Measurements from ENCODE around the gene BCAP29. TPM values are rescaled to one million over a fixed set of nuclear protein-coding genes. Genes with fewer than 3 reads are reported as not detected.

The BCAP29 gene
- total and polyA plus RNA-seq, 2 donors (not counting 3 experiments of a cell fraction or from before 2014, with no cell fraction given): 122 to 162 TPM

- Histone ChIP-seq H3K79me2 (ENCODE audit: control insufficient read depth, insufficient read depth, low read length) (peaks cover 33% of the 10 kb centered on the region), H3K9ac (replicated peaks; ENCODE audit: extremely low read depth, insufficient read depth, low read length) (no peak overlapping the region), H3K4me2 (ENCODE audit: insufficient read depth, low read length) (no peak overlapping the region), H3K9me3 (replicated peaks; ENCODE audit: control insufficient read depth, insufficient read depth, low read length) (no peaks in the 10 kb centered on the region), H4K20me1 (replicated peaks; ENCODE audit: control insufficient read depth, extremely low read depth, insufficient read depth, low read length) (no peaks in the 10 kb centered on the region), H3K4me1 (ENCODE audit: control insufficient read depth, extremely low read depth, insufficient read depth, low read length) (peaks cover 37% of the 10 kb centered on the region), H3K27ac (ENCODE audit: insufficient read depth, low read depth, low read length) (no peak overlapping the region), H3K36me3 (ENCODE audit: control insufficient read depth in 2 of 2, extremely low read depth in 1 of 2, insufficient read depth in 2 of 2, low read length in 2 of 2) (peaks cover 5 to 6% of the 10 kb centered on the region in 2 experiments), H3K27me3 (ENCODE audit: control insufficient read depth in 2 of 2, insufficient read depth in 2 of 2, low read length in 2 of 2) (no peaks in the 10 kb centered on the region), H3K4me3 (replicated peaks in 1 of 3; ENCODE audit: insufficient read depth in 1 of 3, low read depth in 1 of 3, low read length in 3 of 3) (no peak overlapping the region), H2AFZ (ENCODE audit: low read depth, low read length) (no peak overlapping the region), H3K9me1 (replicated peaks; ENCODE audit: control insufficient read depth, extremely low read depth, insufficient read depth, low read length) (no peaks in the 10 kb centered on the region)
- DNase-seq (ENCODE audit: low read depth, low spot score) (no peak), FAIRE-seq (no peak)
- POLR2A ChIA-PET: no interaction called here
- BruUV-seq (replicated peaks): no TSS peak
- TF ChIP-seq POLR2AphosphoS5 (IDR thresholded peaks at IDR 0.05; ENCODE audit: insufficient read depth, low read depth, low read length) (no peak), MAX (IDR thresholded peaks at IDR 0.05; ENCODE audit: insufficient read depth, insufficient read length) (no peak), JUN (IDR thresholded peaks at IDR 0.05; ENCODE audit: borderline replicate concordance, insufficient read depth, insufficient read length, low read depth) (no peak), CTCF (IDR thresholded peaks at IDR 0.05; ENCODE audit: extremely low read depth in 1 of 2, insufficient read depth in 1 of 2, low read depth in 1 of 2, low read length in 2 of 2) (no peak), MYC (IDR thresholded peaks at IDR 0.05; ENCODE audit: low read depth, low read length) (no peak), FOS (IDR thresholded peaks at IDR 0.05; ENCODE audit: borderline replicate concordance, insufficient read depth, low read length) (no peak), GATA2 (IDR thresholded peaks at IDR 0.05; ENCODE audit: insufficient read depth, insufficient read length, low read depth, low read length) (no peak), POLR2A (IDR thresholded peaks at IDR 0.05; ENCODE audit: low read depth, low read length) (no peak), EZH2 (IDR thresholded peaks at IDR 0.05; ENCODE audit: borderline replicate concordance, low read depth, low read length, severe bottlenecking) (no peak)
- intact Hi-C loops (cut with micrococcal nuclease): loop anchor here (10.0 kb wide), 1 partner anchor 127 kb away; no protein-coding TSS in a partner anchor
- CTCF ChIA-PET: interaction anchor here (1.4 kb wide), 1 partner anchor 10 kb away, joined by 4 read pairs; no protein-coding TSS in a partner anchor
- dilution Hi-C loops (cut with MboI; ENCODE audit: extremely low pct_ligation_motif_present, low sequenced_read_pairs): no loop called here
Measured at GRCh38 chr7:107591421-107591820, 11.4 kb downstream of the BCAP29 start.

All from endothelial cell of umbilical vein (primary cell).